Stomach (tissue), 4 donors: ENCODE data around the gene NODAL.

Experiments used
- EP300 ChIP-seq: sonication (generic); formaldehyde crosslinking; IDR thresholded peaks from one replicate; pipeline ENCODE4 v1.6.1; 2017; ENCODE audit warnings: antibody characterized with exemption
- POLR2A ChIP-seq, 4 donors: fragments of 450-650 bp; IDR thresholded peaks; one replicate each; pipeline ENCODE4 v1.6.1; 2016; ENCODE audit warnings: antibody characterized with exemption in 4 of 4, control low read depth in 2 of 4, mild to moderate bottlenecking in 1 of 4, moderate library complexity in 1 of 4
- POLR2AphosphoS5 ChIP-seq, 3 donors: sonication (generic); formaldehyde crosslinking; IDR thresholded peaks; one replicate each; pipeline ENCODE4 v1.6.1; 2016; ENCODE audit warnings: antibody characterized with exemption in 3 of 3
- TF ChIP-seq, protein P1 (sequence below), 7 experiments: fragments of 450-650 bp in 4 of 7; fragments of 200-600 bp in 3 of 7; sonication (generic) in 3 of 7; IDR thresholded peaks; one replicate each; pipeline ENCODE4 v1.5.1; 2016 to 2019; ENCODE audit warnings: antibody characterized with exemption in 7 of 7, control low read depth in 2 of 7, mild to moderate bottlenecking in 1 of 7

DNA sequence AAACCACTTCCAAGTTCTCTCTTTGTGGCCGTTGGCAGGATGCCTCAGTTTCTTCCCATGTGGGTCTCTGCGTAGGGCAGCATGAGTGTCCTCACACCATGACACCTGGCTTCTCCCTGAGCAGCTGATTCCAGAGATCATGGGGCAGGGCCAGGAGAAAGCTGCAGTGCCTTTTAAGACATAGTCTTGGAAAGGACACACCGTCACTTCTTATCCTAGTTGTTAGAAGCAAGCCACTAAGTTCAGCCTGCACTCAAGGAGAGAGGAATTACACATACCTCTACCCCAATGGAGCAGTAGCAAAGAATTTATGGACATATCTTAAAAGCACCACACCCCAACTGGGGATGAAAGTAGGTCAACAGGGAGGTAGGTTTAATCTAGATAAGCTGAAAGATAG is 16.4 kb downstream of the NODAL start:
- TF ChIP-seq, protein P1, sequence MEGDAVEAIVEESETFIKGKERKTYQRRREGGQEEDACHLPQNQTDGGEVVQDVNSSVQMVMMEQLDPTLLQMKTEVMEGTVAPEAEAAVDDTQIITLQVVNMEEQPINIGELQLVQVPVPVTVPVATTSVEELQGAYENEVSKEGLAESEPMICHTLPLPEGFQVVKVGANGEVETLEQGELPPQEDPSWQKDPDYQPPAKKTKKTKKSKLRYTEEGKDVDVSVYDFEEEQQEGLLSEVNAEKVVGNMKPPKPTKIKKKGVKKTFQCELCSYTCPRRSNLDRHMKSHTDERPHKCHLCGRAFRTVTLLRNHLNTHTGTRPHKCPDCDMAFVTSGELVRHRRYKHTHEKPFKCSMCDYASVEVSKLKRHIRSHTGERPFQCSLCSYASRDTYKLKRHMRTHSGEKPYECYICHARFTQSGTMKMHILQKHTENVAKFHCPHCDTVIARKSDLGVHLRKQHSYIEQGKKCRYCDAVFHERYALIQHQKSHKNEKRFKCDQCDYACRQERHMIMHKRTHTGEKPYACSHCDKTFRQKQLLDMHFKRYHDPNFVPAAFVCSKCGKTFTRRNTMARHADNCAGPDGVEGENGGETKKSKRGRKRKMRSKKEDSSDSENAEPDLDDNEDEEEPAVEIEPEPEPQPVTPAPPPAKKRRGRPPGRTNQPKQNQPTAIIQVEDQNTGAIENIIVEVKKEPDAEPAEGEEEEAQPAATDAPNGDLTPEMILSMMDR (IDR thresholded peaks at IDR 0.05): no peak
- no peak for TF ChIP-seq POLR2A (IDR thresholded peaks at IDR 0.05)
- no peak for TF ChIP-seq EP300
- no peak for TF ChIP-seq POLR2AphosphoS5 (IDR thresholded peaks at IDR 0.05)
